Panc1 (cell line): ENCODE measurements around the gene ADCYAP1R1. TPM values are rescaled to one million over a fixed set of nuclear protein-coding genes. Genes with fewer than 3 reads are reported as not detected.
"Not testable (repeated sequence)": the region's sequence is repeated elsewhere in the genome, so short reads cannot be mapped to it uniquely, and the experiment has no call there.

Source experiments
- ATAC-seq: fragments of 200-7000 bp; cut with Tn5 transposase; 2 replicates; pipeline ENCODE4 v1.9.1; 2020; ENCODE audit warnings: mild to moderate bottlenecking, moderate library complexity
- BruUV-seq: library from RNA; stranded (reverse); fragments of 400-500 nt; replicated peaks from 2 replicates; lab custom pipeline; 2021; lab: Mats Ljungman, UMichigan
- CTCF ChIA-PET: fragments of 300-600 bp; sonication (Branson Sonifier 250); formaldehyde crosslinking; loops from one replicate; lab custom pipeline; 2022; ENCODE audit warnings: antibody characterized with exemption; lab: Charles Lee
- POLR2A ChIA-PET: fragments of 300-600 bp; sonication (Branson Sonifier 250); formaldehyde crosslinking; loops from one replicate; lab custom pipeline; 2022; ENCODE audit warnings: antibody characterized with exemption; lab: Charles Lee
- DNase-seq: peaks from one replicate; pipeline ENCODE4 v3.0.0-alpha.2; 2010; ENCODE audit warnings: low read depth, low spot score
- H3K27ac ChIP-seq: 2 replicates; pipeline ENCODE4 v1.5.1; 2011; ENCODE audit warnings: mild to moderate bottlenecking, low read length, inconsistent platforms
- H3K27me3 ChIP-seq: fragments of 200-500 bp; sonication (Bioruptor generic); 2 replicates; pipeline ENCODE4 v1.6.0; 2014; ENCODE audit warnings: low read length, inconsistent platforms; ENCODE audit not compliant: control insufficient read depth, insufficient read depth
- H3K36me3 ChIP-seq: fragments of 200-500 bp; sonication (Bioruptor generic); 2 replicates; pipeline ENCODE4 v1.5.1; 2014; ENCODE audit warnings: inconsistent platforms, mild to moderate bottlenecking, low read length, moderate library complexity; ENCODE audit not compliant: control insufficient read depth, insufficient read depth
- H3K4me1 ChIP-seq: 2 replicates; pipeline ENCODE4 v1.5.1; 2011; ENCODE audit warnings: inconsistent platforms, mild to moderate bottlenecking, low read length, moderate library complexity; ENCODE audit not compliant: control insufficient read depth, insufficient read depth
- H3K4me3 ChIP-seq, 2 experiments: 2 replicates each; pipeline ENCODE4 v1.5.1; 2011 to 2012; ENCODE audit warnings: low read depth in 2 of 2, low read length in 2 of 2, mild to moderate bottlenecking in 2 of 2, inconsistent platforms in 1 of 2, moderate library complexity in 1 of 2
- H3K9me3 ChIP-seq: fragments of 200-500 bp; sonication (Bioruptor generic); 2 replicates; pipeline ENCODE4 v1.5.1; 2014; ENCODE audit warnings: low read depth, mild to moderate bottlenecking, inconsistent platforms, low read length, moderate library complexity; ENCODE audit not compliant: control insufficient read depth, insufficient read depth
- POLR2AphosphoS5 ChIP-seq: IDR thresholded peaks from 2 replicates; pipeline ENCODE4 v1.6.1; 2012; ENCODE audit warnings: mild to moderate bottlenecking, low read depth, low read length, moderate library complexity
- SIN3A ChIP-seq: IDR thresholded peaks from 2 replicates; pipeline ENCODE4 v1.6.1; 2012; ENCODE audit warnings: low read depth, mild to moderate bottlenecking, low read length, moderate library complexity, borderline replicate concordance; ENCODE audit not compliant: insufficient read depth
- TCF7L2 ChIP-seq: IDR thresholded peaks from 2 replicates; pipeline ENCODE4 v1.6.1; 2011; ENCODE audit warnings: mild to moderate bottlenecking, low read depth, low read length, inconsistent platforms
- in situ Hi-C: cut with HindIII; loops from 2 replicates; pipeline ENCODE4 v1.10.0; 2016; ENCODE audit warnings: low sequenced_read_pairs, low pct_unique_long_range_greater_than_20kb
- intact Hi-C: fragments of 100-400 bp; cut with micrococcal nuclease; formaldehyde crosslinking; loops from one replicate; pipeline ENCODE4 v1.10.0; 2022; ENCODE audit not compliant: unreplicated experiment
- total RNA-seq: library from RNA; stranded (reverse); gene quantifications from one replicate; pipeline ENCODE4 v1.2.1, GENCODE V29; 2021; ENCODE audit not compliant: unreplicated experiment
- TF ChIP-seq, protein P1 (sequence below), 2 experiments: IDR thresholded peaks; 2 replicates each; pipeline ENCODE4 v1.6.1; 2011 to 2012; ENCODE audit warnings: low read depth in 2 of 2, control low read depth in 1 of 2, low read length in 1 of 2, mild to moderate bottlenecking in 1 of 2, moderate library complexity in 1 of 2; ENCODE audit not compliant: insufficient read depth in 1 of 2
- TF ChIP-seq, protein P2 (sequence below): fragments of 450-650 bp; IDR thresholded peaks from 2 replicates; pipeline ENCODE4 v1.5.1; 2017; ENCODE audit warnings: mild to moderate bottlenecking

ADCYAP1R1 gene
- total RNA-seq, 1 experiment from 2014 or later = not detected

DNA sequence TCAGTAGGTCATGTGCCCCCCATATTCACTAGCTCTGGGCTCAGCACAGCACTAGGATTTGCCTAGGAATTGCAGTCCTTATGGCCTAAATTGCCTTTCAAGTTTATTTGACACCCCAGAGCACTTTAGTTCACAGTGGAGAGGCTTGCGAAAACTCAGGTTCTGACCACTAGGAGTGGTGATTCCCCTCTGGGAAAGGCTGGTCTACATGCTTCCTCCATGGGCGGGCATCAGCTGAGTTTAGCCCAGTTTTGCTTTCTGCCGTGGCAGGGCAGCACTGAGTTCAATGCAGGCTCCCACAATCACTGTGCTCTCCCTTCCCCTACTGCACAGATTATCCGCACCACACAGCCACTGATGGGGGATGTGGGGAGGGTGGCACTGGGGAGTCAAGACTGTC, 94.4 kb downstream of the ADCYAP1R1 start:
- H3K27me3 ChIP-seq = no peaks in the 10 kb centered on the region
- no peak overlapping the region for H3K4me3 ChIP-seq
- intact Hi-C loops (no loop called here), in situ Hi-C loops (no loop called here)
- CTCF ChIA-PET = no interaction called here
- TF ChIP-seq TCF7L2 (no peak), SIN3A (no peak), POLR2AphosphoS5 (no peak)
- TF ChIP-seq, protein P1, sequence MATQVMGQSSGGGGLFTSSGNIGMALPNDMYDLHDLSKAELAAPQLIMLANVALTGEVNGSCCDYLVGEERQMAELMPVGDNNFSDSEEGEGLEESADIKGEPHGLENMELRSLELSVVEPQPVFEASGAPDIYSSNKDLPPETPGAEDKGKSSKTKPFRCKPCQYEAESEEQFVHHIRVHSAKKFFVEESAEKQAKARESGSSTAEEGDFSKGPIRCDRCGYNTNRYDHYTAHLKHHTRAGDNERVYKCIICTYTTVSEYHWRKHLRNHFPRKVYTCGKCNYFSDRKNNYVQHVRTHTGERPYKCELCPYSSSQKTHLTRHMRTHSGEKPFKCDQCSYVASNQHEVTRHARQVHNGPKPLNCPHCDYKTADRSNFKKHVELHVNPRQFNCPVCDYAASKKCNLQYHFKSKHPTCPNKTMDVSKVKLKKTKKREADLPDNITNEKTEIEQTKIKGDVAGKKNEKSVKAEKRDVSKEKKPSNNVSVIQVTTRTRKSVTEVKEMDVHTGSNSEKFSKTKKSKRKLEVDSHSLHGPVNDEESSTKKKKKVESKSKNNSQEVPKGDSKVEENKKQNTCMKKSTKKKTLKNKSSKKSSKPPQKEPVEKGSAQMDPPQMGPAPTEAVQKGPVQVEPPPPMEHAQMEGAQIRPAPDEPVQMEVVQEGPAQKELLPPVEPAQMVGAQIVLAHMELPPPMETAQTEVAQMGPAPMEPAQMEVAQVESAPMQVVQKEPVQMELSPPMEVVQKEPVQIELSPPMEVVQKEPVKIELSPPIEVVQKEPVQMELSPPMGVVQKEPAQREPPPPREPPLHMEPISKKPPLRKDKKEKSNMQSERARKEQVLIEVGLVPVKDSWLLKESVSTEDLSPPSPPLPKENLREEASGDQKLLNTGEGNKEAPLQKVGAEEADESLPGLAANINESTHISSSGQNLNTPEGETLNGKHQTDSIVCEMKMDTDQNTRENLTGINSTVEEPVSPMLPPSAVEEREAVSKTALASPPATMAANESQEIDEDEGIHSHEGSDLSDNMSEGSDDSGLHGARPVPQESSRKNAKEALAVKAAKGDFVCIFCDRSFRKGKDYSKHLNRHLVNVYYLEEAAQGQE (IDR thresholded peaks at IDR 0.05; ENCODE audit: insufficient read depth in 1 of 2, low read depth in 2 of 2, low read length in 1 of 2) = no peak
- TF ChIP-seq, protein P2, sequence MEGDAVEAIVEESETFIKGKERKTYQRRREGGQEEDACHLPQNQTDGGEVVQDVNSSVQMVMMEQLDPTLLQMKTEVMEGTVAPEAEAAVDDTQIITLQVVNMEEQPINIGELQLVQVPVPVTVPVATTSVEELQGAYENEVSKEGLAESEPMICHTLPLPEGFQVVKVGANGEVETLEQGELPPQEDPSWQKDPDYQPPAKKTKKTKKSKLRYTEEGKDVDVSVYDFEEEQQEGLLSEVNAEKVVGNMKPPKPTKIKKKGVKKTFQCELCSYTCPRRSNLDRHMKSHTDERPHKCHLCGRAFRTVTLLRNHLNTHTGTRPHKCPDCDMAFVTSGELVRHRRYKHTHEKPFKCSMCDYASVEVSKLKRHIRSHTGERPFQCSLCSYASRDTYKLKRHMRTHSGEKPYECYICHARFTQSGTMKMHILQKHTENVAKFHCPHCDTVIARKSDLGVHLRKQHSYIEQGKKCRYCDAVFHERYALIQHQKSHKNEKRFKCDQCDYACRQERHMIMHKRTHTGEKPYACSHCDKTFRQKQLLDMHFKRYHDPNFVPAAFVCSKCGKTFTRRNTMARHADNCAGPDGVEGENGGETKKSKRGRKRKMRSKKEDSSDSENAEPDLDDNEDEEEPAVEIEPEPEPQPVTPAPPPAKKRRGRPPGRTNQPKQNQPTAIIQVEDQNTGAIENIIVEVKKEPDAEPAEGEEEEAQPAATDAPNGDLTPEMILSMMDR = no peak
- H3K9me3 ChIP-seq = no peaks in the 10 kb centered on the region
- DNase-seq = no peak
- BruUV-seq = no TSS peak
- no peaks in the 10 kb centered on the region for H3K36me3 ChIP-seq
- ATAC-seq = no peak
- no peaks in the 10 kb centered on the region for H3K4me1 ChIP-seq
- H3K27ac ChIP-seq = no peak overlapping the region
- POLR2A ChIA-PET = no interaction called here

DNA sequence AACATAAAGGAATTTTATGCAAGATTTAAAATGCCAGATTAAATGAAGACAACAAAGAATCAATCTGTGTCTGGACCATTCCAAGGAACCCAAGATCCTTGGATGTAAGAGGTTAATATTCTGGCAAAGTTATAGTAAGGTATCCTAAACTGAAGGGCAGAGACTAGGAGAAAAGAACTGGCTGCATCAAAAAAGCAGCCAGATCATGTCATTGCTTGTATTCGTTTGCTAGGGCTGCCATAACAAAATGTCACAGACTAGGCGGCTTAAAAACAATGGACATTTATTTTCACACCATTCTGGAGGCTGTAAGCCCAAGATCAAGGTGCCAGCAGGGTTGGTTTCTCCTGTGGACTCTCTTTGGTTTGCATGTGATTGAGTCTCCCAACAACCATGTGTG, 99.7 kb downstream of the ADCYAP1R1 start:
- BruUV-seq = no TSS peak
- ChIA-PET CTCF (no interaction called here), POLR2A (no interaction called here)
- intact Hi-C loops = no loop called here
- no peaks in the 10 kb centered on the region for H3K36me3 ChIP-seq
- TF ChIP-seq POLR2AphosphoS5 (no peak), TCF7L2 (no peak), SIN3A (no peak)
- TF ChIP-seq, protein P2 = no peak
- TF ChIP-seq, protein P1 (IDR thresholded peaks at IDR 0.05; ENCODE audit: insufficient read depth in 1 of 2, low read depth in 2 of 2, low read length in 1 of 2) = no peak
- in situ Hi-C loops = no loop called here
- H3K27me3 ChIP-seq = no peaks in the 10 kb centered on the region
- DNase-seq (no peak), ATAC-seq (no peak)
- no peaks in the 10 kb centered on the region for H3K4me1 ChIP-seq
- no peak overlapping the region for H3K27ac ChIP-seq
- H3K9me3 ChIP-seq = no peaks in the 10 kb centered on the region
- no peak overlapping the region for H3K4me3 ChIP-seq

DNA sequence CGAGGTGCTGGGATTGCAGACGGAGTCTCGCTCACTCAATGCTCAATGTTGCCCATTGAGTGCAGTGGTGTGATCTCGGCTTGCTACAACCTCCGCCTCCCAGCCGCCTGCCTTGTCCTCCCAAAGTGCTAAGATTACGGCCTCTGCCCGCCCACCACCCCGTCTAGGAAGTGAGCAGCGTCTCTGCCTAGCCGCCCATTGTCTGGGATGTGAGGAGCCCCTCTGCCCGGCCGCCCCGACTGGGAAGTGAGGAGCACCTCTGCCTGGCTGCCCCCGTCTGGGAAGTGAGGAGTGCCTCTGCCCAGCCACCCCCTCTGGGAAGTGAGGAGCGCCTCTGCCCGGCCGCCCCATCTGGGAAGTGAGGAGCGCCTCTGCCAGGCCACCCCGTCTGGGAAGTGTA, 101.2 kb downstream of the ADCYAP1R1 start:
- ATAC-seq, CTCF ChIA-PET: not testable (repeated sequence)

More for the DNA sequence above, 101.2 kb downstream of the ADCYAP1R1 start:
- intact Hi-C loops, H3K27me3 ChIP-seq, H3K4me3 ChIP-seq, H3K27ac ChIP-seq, H3K9me3 ChIP-seq, DNase-seq, H3K4me1 ChIP-seq, H3K36me3 ChIP-seq, BruUV-seq, in situ Hi-C loops: not testable (repeated sequence)
- POLR2A ChIA-PET = interaction anchor here (0.7 kb wide), 1 partner anchor 402 kb away, joined by 3 read pairs; no protein-coding TSS in a partner anchor
